ENCODE measurements around the gene TPST2.

- TF ChIP-seq, protein P1, sequence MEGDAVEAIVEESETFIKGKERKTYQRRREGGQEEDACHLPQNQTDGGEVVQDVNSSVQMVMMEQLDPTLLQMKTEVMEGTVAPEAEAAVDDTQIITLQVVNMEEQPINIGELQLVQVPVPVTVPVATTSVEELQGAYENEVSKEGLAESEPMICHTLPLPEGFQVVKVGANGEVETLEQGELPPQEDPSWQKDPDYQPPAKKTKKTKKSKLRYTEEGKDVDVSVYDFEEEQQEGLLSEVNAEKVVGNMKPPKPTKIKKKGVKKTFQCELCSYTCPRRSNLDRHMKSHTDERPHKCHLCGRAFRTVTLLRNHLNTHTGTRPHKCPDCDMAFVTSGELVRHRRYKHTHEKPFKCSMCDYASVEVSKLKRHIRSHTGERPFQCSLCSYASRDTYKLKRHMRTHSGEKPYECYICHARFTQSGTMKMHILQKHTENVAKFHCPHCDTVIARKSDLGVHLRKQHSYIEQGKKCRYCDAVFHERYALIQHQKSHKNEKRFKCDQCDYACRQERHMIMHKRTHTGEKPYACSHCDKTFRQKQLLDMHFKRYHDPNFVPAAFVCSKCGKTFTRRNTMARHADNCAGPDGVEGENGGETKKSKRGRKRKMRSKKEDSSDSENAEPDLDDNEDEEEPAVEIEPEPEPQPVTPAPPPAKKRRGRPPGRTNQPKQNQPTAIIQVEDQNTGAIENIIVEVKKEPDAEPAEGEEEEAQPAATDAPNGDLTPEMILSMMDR (IDR thresholded peaks at IDR 0.05): no peak
- no peak for TF ChIP-seq POLR2A (IDR thresholded peaks at IDR 0.05)
These were observed 21.7 kb downstream of the TPST2 start for GRCh38 chr22:26568207-26568706.

All from esophagus squamous epithelium (tissue), 4 donors.